Keratinocyte (primary cell): ENCODE data around the gene ARCN1. TPM values are rescaled to one million over a fixed set of nuclear protein-coding genes. Genes with fewer than 3 reads are reported as not detected.

Source experiments
- DNase-seq: peaks from one replicate; pipeline ENCODE4 v3.0.0-alpha.2; 2011; ENCODE audit warnings: low read depth, missing footprints, low spot score
- FAIRE-seq: peaks from 2 replicates; lab custom pipeline; 2011; peaks lifted over from hg19 to GRCh38; lab: Jason Lieb, UNC
- H2AFZ ChIP-seq: 2 replicates; pipeline ENCODE4 v1.6.0; 2012; ENCODE audit warnings: low read length, control low read depth, inconsistent platforms; ENCODE audit not compliant: control insufficient read depth
- H3K27ac ChIP-seq: 2 replicates; pipeline ENCODE4 v1.5.1; 2011; ENCODE audit warnings: low read length; ENCODE audit not compliant: control insufficient read depth, insufficient read depth
- H3K27me3 ChIP-seq: 3 replicates; pipeline ENCODE4 v1.6.0; 2011; ENCODE audit warnings: low read length; ENCODE audit not compliant: control insufficient read depth, insufficient read depth; ENCODE audit errors: extremely low read depth
- H3K36me3 ChIP-seq, 2 experiments: 2 replicates in 1 of 2; 3 replicates in 1 of 2; pipeline ENCODE4 v1.5.1; 2011; ENCODE audit warnings: low read length in 2 of 2, mild to moderate bottlenecking in 1 of 2; ENCODE audit not compliant: control insufficient read depth in 2 of 2, insufficient read depth in 2 of 2; ENCODE audit errors: extremely low read depth in 1 of 2
- H3K4me1 ChIP-seq: 3 replicates; pipeline ENCODE4 v1.5.1; 2011; ENCODE audit warnings: low read length; ENCODE audit not compliant: control insufficient read depth, insufficient read depth; ENCODE audit errors: extremely low read depth
- H3K4me2 ChIP-seq: 3 replicates; pipeline ENCODE4 v1.6.0; 2011; ENCODE audit warnings: low read depth, low read length; ENCODE audit not compliant: control insufficient read depth, insufficient read depth; ENCODE audit errors: extremely low read depth
- H3K4me3 ChIP-seq, 3 experiments: fragments of 200-600 bp in 1 of 3; sonication (generic) in 1 of 3; 2 replicates in 2 of 3; 3 replicates in 1 of 3; pipeline ENCODE4 v1.5.1; 2011 to 2016; ENCODE audit warnings: low read length in 3 of 3, mild to moderate bottlenecking in 3 of 3, control low read depth in 2 of 3, inconsistent platforms in 1 of 3, low read depth in 1 of 3, mixed read lengths in 1 of 3, mixed run types in 1 of 3, moderate library complexity in 1 of 3; ENCODE audit not compliant: control insufficient read depth in 2 of 3, insufficient read depth in 2 of 3; ENCODE audit errors: extremely low read depth in 1 of 3
- H3K79me2 ChIP-seq: 2 replicates; pipeline ENCODE4 v1.6.0; 2012; ENCODE audit warnings: low read length; ENCODE audit not compliant: control insufficient read depth, insufficient read depth
- H3K9ac ChIP-seq: 3 replicates; pipeline ENCODE4 v1.6.0; 2011; ENCODE audit warnings: low read length; ENCODE audit not compliant: control insufficient read depth, insufficient read depth; ENCODE audit errors: extremely low read depth
- H3K9me1 ChIP-seq: 3 replicates; pipeline ENCODE4 v1.6.0; 2011; ENCODE audit warnings: low read length; ENCODE audit not compliant: control insufficient read depth, insufficient read depth; ENCODE audit errors: extremely low read depth
- H3K9me3 ChIP-seq: 2 replicates; pipeline ENCODE4 v1.5.1; 2012; ENCODE audit warnings: low read depth, low read length; ENCODE audit not compliant: control insufficient read depth
- H4K20me1 ChIP-seq: 3 replicates; pipeline ENCODE4 v1.6.0; 2011; ENCODE audit warnings: low read length; ENCODE audit not compliant: control insufficient read depth, insufficient read depth; ENCODE audit errors: extremely low read depth
- EZH2 ChIP-seq: IDR thresholded peaks from one replicate; pipeline ENCODE4 v1.6.1; 2012; ENCODE audit warnings: inconsistent platforms, mild to moderate bottlenecking, low read length, moderate library complexity
- dilution Hi-C: fragments of 300-500 bp; cut with MboI; formaldehyde crosslinking; loops from one replicate; pipeline ENCODE4 v1.7.0; 2020; ENCODE audit warnings: low sequenced_read_pairs; ENCODE audit not compliant: extremely low pct_ligation_motif_present
- polyA plus RNA-seq, 5 experiments: library from polyadenylated mRNA; depleted of rRNA in 3 of 5; stranded (reverse) in 3 of 5; stranded (forward) in 1 of 5; unstranded in 1 of 5; fragments of >200 nt; gene quantifications; 1 replicate in 1 of 5; 2 replicates in 3 of 5; 3 replicates in 1 of 5; pipeline versions ENCODE4 v1.2.1 to v1.2.3, GENCODE V29; 2011 to 2012; ENCODE audit warnings: missing spikeins in 2 of 5, low read depth in 1 of 5, low replicate concordance in 1 of 5
- TF ChIP-seq, protein P1 (sequence below), 3 experiments: IDR thresholded peaks in 1 of 3; conservative IDR thresholded peaks in 1 of 3; optimal IDR thresholded peaks in 1 of 3; 2 replicates in 2 of 3; 3 replicates in 1 of 3; pipeline versions ENCODE3 to v1.5.1; 2011; ENCODE audit warnings: low read length in 3 of 3, mild to moderate bottlenecking in 3 of 3, moderate library complexity in 2 of 3, control low read depth in 1 of 3, inconsistent platforms in 1 of 3; ENCODE audit not compliant: insufficient read depth in 2 of 3; ENCODE audit errors: extremely low read depth in 1 of 3

ARCN1 gene
- polyA plus RNA-seq, 1 donor (not counting 4 experiments of a cell fraction or from before 2014, with no cell fraction given): 150 TPM

DNA sequence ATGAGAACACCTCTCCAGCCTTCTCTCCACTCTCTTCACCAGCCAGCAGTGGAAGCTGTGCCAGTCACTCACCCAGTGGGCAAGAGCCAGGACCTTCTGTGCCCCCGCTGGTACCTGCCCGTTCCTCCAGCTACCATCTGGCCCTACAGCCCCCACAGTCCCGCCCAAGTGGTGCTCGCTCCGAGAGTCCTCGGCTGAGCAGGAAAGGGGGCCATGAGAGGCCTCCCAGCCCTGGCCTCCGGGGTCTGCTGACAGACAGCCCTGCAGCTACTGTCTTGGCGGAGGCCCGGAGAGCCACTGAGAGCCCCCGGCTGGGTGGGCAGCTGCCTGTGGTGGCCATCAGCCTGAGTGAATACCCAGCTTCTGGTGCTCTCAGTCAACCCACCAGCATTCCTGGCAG is 55.4 kb downstream of the ARCN1 start:
- FAIRE-seq (no peak), DNase-seq (no peak)
- Histone ChIP-seq H4K20me1 (no peaks in the 10 kb centered on the region), H3K9ac (no peak overlapping the region), H3K9me1 (no peaks in the 10 kb centered on the region), H3K27me3 (no peaks in the 10 kb centered on the region), H3K4me3 (no peak overlapping the region), H3K27ac (no peak overlapping the region), H3K79me2 (peaks cover 2% of the 10 kb centered on the region), H3K9me3 (no peaks in the 10 kb centered on the region), H2AFZ (no peak overlapping the region), H3K4me1 (peaks cover 56% of the 10 kb centered on the region), H3K4me2 (no peak overlapping the region), H3K36me3 (peaks cover 21 to 40% of the 10 kb centered on the region in 2 experiments)
- TF ChIP-seq, protein P1, sequence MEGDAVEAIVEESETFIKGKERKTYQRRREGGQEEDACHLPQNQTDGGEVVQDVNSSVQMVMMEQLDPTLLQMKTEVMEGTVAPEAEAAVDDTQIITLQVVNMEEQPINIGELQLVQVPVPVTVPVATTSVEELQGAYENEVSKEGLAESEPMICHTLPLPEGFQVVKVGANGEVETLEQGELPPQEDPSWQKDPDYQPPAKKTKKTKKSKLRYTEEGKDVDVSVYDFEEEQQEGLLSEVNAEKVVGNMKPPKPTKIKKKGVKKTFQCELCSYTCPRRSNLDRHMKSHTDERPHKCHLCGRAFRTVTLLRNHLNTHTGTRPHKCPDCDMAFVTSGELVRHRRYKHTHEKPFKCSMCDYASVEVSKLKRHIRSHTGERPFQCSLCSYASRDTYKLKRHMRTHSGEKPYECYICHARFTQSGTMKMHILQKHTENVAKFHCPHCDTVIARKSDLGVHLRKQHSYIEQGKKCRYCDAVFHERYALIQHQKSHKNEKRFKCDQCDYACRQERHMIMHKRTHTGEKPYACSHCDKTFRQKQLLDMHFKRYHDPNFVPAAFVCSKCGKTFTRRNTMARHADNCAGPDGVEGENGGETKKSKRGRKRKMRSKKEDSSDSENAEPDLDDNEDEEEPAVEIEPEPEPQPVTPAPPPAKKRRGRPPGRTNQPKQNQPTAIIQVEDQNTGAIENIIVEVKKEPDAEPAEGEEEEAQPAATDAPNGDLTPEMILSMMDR (optimal IDR thresholded peaks at IDR 0.05 in 1 of 3, IDR thresholded peaks at IDR 0.05 in 1 of 3, conservative IDR thresholded peaks at IDR 0.05 in 1 of 3; ENCODE audit: extremely low read depth in 1 of 3, insufficient read depth in 2 of 3, low read length in 3 of 3): no peak
- no peak for TF ChIP-seq EZH2
- dilution Hi-C loops: no loop called here

DNA sequence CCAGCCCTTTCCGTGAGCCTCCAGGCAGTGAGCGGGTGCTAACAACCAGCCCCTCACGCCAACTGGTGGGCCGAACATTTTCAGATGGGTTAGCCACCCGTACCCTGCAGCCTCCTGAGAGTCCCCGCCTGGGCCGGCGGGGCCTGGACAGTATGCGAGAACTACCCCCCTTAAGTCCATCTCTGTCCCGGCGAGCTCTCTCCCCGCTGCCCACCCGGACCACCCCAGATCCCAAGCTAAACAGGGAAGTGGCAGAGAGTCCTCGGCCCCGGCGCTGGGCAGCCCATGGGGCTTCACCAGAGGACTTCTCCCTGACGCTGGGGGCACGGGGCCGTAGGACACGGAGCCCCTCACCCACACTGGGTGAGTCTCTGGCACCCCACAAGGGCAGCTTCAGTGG is 55.8 kb downstream of the ARCN1 start:
- no peak for DNase-seq

More for the DNA sequence above, 55.8 kb downstream of the ARCN1 start:
- H3K9me1 ChIP-seq: no peaks in the 10 kb centered on the region
- H2AFZ ChIP-seq: no peak overlapping the region
- no peaks in the 10 kb centered on the region for H3K9me3 ChIP-seq
- peaks cover 52% of the 10 kb centered on the region for H3K4me1 ChIP-seq
- H3K4me2 ChIP-seq: no peak overlapping the region
- peaks cover 21 to 44% of the 10 kb centered on the region in 2 experiments for H3K36me3 ChIP-seq
- H3K27ac ChIP-seq: no peak overlapping the region
- no peak overlapping the region for H3K9ac ChIP-seq
- dilution Hi-C loops: no loop called here
- H3K79me2 ChIP-seq: peaks cover 2% of the 10 kb centered on the region
- TF ChIP-seq, protein P1 (optimal IDR thresholded peaks at IDR 0.05 in 1 of 3, IDR thresholded peaks at IDR 0.05 in 1 of 3, conservative IDR thresholded peaks at IDR 0.05 in 1 of 3; ENCODE audit: extremely low read depth in 1 of 3, insufficient read depth in 2 of 3, low read length in 3 of 3): no peak
- no peak for TF ChIP-seq EZH2
- H4K20me1 ChIP-seq: no peaks in the 10 kb centered on the region
- no peak for FAIRE-seq
- no peak overlapping the region for H3K4me3 ChIP-seq
- H3K27me3 ChIP-seq: no peaks in the 10 kb centered on the region
